GM06990 (cell line): Measurements from ENCODE around the gene GMPPA.
A peak's percentile ranks its signal among the peaks of the same experiment; 100 is the strongest.

Experiments
- DNase-seq: peaks from one replicate; pipeline ENCODE4 v3.0.0-alpha.2; 2011; ENCODE audit not compliant: insufficient read length; ENCODE audit errors: extremely low read depth
- H3K27me3 ChIP-seq: replicated peaks from 2 replicates; pipeline ENCODE4 v1.6.0; 2011; ENCODE audit warnings: low read length; ENCODE audit not compliant: control insufficient read depth, insufficient read depth
- H3K36me3 ChIP-seq: 2 replicates; pipeline ENCODE4 v1.5.1; 2011; ENCODE audit warnings: low read length; ENCODE audit not compliant: control insufficient read depth, insufficient read depth
- H3K4me3 ChIP-seq: replicated peaks from 2 replicates; pipeline ENCODE4 v1.5.1; 2011; ENCODE audit warnings: low read depth, mild to moderate bottlenecking, control low read depth, low read length
- TF ChIP-seq, protein P1 (sequence below): IDR thresholded peaks from 2 replicates; pipeline ENCODE4 v1.5.1; 2011; ENCODE audit warnings: low read length, control low read depth, mild to moderate bottlenecking, inconsistent platforms; ENCODE audit not compliant: insufficient read depth, poor library complexity, severe bottlenecking

Gene GMPPA

DNA sequence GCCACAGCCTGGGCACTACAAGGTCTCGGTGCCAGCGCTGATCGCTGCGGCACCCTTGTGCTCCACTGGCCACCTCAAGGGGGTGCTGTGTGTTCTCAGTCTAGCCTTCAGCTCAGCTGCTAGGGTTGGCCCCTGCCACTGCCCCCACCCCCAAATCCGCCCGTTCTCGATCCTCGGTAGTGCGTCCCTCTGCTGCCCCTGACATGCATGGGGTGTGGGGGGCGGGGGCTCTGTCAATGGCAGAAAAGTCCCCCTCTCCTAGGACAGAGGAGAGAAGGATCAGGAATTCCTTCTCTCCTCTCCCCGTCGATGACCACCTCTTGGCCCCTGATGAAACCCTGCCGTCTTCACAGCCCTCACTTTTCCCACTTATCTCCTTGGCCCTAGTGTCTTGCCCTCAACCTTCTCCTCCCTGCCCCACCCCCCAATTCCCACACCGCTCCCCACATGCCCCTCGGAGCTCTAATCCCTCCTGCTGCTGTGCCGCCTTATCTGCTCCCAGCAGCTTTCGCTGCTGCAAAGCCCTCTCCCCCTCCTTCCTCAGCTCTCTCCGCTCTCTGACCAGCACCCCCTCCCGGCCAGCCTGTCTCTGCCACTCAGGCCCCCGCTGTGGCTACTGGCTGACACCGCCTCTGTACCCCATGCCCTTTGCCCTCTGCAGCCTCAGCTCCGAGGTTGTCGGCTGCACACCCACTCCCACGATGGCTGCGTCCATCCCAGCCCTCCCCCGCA is 11.3 kb downstream of the GMPPA start:
- peaks cover 2% of the 10 kb centered on the region; the same call in 1 of the 2 replicates for H3K27me3 ChIP-seq
- TF ChIP-seq, protein P1, sequence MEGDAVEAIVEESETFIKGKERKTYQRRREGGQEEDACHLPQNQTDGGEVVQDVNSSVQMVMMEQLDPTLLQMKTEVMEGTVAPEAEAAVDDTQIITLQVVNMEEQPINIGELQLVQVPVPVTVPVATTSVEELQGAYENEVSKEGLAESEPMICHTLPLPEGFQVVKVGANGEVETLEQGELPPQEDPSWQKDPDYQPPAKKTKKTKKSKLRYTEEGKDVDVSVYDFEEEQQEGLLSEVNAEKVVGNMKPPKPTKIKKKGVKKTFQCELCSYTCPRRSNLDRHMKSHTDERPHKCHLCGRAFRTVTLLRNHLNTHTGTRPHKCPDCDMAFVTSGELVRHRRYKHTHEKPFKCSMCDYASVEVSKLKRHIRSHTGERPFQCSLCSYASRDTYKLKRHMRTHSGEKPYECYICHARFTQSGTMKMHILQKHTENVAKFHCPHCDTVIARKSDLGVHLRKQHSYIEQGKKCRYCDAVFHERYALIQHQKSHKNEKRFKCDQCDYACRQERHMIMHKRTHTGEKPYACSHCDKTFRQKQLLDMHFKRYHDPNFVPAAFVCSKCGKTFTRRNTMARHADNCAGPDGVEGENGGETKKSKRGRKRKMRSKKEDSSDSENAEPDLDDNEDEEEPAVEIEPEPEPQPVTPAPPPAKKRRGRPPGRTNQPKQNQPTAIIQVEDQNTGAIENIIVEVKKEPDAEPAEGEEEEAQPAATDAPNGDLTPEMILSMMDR = peak; percentile 75
- H3K4me3 ChIP-seq = no peak overlapping the region
- no peak for DNase-seq
- peaks cover 13% of the 10 kb centered on the region for H3K36me3 ChIP-seq

DNA sequence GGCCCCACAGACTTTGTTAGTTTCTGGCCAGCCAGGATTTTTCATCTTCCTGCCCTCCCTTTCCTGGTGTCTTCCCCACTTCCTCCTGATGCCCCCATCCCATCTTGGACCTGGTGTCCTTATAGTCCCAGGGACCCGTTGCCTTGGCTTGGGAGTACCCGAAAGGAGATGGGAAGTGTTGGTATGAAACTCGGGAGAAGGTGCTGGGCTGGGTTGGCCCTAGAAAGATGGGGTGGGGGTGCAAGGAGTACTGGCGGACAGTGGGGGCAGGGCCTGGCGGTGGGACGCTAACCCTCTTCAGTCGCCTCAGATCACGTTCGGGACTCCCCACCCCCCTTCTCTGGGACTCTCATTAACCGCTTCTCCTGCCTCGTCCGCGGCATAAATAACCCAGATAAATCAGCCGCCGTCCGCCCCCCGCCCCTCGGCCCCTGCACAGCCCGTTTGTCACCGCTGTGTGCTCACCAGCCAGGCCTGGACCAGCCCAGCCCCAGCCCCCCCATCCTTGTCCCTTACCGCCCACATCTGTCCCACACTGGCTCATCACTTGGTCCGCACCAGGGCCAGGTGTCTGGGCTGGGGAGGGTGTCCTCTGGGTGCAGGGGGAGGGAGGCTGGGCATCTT is 11.9 kb downstream of the GMPPA start:
- TF ChIP-seq, protein P1 = no peak
- Histone ChIP-seq H3K36me3 (peaks cover 10% of the 10 kb centered on the region), H3K4me3 (no peak overlapping the region), H3K27me3 (peaks cover 4% of the 10 kb centered on the region)
- no peak for DNase-seq

DNA sequence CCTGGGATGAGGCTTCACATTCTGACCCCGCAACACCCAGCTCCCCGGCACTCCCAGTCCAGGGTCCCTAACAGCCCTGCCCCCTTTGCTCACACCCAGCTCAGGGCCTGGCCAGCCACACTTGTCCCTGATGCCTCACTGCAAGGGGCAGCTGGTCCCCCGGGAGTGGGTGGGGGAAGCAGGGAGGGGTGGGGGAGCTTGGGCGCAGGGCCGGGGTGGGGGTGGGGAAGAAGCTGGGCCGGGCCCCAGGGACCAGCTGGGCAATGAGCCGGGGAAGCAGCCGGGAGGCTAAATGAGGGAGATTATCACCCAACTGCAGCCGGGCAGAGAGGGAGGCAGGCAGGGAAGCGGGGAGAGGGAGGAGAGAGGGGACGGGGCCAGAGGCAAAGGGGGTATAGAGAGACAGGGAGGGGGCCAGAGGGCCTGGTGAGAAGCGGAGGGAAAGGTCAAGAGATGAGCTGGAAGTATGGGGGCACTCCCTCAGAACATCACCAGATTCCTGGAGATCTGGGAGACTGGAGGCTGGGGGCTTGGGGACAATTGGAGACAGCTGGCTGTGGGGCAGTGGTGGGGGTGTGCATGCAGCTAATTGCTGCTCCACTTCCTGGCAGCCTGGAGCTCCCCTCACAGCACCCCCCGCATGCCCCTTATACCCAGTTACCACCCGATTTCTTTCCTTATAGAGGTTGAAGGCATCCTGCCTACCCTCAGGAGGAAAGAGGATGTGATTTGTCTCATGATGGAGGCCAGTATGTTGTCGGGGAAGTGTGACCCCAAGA is 13.0 kb downstream of the GMPPA start:
- H3K4me3 ChIP-seq = no peak overlapping the region

DNA sequence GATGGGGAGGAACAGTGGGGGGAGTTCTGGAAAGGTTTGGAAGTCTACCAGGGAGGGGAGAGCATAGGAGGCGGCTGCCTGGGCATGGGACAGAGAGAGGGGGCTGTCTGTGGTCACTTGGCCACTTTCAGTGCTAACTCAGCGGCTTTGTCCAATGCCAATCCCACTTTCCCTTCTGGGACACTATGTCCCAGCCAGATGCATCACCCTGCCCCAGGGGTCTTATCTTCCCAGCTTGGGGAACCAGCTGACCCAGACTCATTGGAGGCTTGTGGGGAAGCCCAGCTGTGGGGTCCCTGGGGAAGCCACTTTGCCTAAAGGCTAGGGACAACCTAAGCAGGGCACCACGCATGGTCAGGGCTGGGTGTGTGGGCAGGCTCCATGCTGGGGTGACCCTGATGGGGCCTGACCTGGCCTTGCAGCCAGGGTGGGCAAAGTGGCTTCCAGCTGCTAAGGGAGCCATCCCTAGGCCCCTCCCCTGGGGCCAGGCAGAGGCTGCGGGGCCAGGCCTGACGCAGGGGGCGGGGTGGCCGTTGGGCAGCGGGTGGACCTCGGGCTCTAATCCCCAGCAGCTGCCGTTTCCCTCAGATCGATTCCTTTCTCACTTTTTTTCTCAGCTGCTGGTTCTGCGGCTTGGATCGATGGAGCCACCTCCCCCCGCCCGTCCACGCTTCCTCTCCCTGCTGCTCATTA is 14.0 kb downstream of the GMPPA start:
- peaks cover 4% of the 10 kb centered on the region for H3K27me3 ChIP-seq
- peaks cover 2% of the 10 kb centered on the region; the same call in 1 of the 2 replicates for H3K36me3 ChIP-seq
- no peak for DNase-seq
- H3K4me3 ChIP-seq = no peak overlapping the region
- TF ChIP-seq, protein P1 = no peak

More for the DNA sequence above, 13.0 kb downstream of the GMPPA start:
- peaks cover 4% of the 10 kb centered on the region; the same call in 1 of the 2 replicates for H3K36me3 ChIP-seq
- TF ChIP-seq, protein P1 = no peak
- H3K27me3 ChIP-seq = peaks cover 4% of the 10 kb centered on the region
- DNase-seq = no peak

DNA sequence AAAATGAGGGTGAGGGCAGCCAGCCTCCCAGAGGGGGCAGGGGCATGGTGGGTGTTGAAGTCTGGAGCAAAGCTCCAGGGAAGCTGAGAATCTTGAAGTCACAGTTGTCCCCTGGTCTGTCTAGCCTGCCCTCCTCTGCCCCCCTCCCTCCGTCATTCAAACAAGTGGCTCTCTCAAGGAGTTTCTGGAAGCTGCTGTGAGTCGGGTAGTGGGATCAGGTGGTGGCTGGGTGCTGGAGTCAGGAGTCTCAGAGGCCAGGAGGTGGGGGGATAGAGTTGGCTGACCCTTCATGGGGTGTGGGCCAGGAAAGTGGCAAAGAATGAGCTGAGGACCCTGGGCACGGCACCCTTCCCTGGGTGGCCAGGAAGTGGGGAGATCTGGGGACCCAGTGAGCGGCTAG is 15.1 kb downstream of the GMPPA start:
- TF ChIP-seq, protein P1 = no peak
- Histone ChIP-seq H3K27me3 (peaks cover 4% of the 10 kb centered on the region), H3K4me3 (no peak overlapping the region), H3K36me3 (no peaks in the 10 kb centered on the region)
- no peak for DNase-seq
